HG03095 (cell line): Measurements from ENCODE around the gene XPC.
"Not testable (repeated sequence)": the region's sequence is repeated elsewhere in the genome, so short reads cannot be mapped to it uniquely, and the experiment has no call there.

Experiments used
- ATAC-seq: cut with Tn5 transposase; IDR thresholded peaks from one replicate; pipeline ENCODE4 v1.9.1; 2021; ENCODE audit warnings: moderate library complexity; ENCODE audit not compliant: unreplicated experiment

XPC gene

DNA sequence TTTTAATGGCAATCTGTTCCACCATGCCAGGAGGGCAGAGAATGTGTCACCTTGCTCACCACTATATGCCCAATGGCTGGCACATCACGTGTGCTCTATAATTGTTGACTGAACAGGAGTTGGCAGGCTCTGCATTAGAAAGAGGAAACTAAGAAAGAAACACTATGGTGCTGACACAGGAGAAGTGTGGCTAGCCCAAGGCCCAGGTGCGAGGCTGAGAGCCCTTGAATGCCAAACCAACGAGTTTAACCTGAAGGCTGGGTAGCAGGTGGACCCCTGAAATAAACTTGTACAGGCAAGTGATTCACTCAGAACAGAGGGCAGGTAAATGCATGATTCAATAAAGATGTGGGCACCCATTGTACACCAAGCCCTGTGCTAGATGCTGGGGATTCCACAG, 56.1 kb downstream of the XPC start:
- no peak for ATAC-seq

DNA sequence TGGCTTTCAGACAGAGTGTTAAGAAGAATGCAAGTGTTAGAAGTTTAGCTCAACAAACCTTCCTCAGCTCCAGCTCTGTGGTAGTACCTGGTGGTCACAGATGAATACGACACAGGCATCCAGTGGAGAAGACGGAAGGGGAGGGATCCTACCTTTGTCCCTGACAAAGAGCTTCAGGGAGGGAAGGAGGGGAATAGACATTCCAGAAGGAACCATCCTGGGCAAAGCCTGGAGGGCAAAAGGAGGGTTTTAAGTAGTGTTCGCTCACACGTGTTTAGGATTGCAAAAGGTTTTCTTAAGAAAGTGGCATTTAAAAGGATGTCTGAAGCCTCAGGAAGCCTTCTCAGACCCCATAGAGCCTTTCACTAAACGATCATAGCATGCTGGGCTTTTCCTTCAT, 56.5 kb downstream of the XPC start:
- no peak for ATAC-seq

DNA sequence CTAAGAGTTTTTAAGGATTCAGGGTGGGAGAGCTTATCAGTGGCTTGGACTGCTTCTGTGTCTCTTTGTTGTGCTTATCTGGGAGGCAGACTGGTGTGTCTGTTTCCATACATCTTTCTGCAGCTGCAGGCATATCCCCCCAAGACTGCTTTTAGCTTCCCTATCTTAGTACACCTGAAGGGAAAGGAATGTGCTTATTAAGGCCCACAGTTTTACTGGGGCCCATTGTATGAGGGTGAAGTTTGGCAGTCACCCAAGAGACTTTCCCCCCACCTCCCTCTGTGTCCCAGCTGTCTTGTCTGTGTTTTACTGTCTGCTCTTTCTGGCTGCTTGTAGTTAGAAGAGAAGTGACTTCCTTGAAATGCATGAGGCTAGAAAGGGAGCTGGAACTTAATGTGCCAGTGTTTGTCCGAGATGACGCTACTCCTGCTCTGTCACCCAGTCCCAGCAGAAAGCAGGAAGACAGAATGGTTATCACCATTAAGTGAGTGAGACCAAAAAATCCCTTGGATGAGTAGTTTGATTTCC, 57.4 kb downstream of the XPC start:
- ATAC-seq: not testable (repeated sequence)

DNA sequence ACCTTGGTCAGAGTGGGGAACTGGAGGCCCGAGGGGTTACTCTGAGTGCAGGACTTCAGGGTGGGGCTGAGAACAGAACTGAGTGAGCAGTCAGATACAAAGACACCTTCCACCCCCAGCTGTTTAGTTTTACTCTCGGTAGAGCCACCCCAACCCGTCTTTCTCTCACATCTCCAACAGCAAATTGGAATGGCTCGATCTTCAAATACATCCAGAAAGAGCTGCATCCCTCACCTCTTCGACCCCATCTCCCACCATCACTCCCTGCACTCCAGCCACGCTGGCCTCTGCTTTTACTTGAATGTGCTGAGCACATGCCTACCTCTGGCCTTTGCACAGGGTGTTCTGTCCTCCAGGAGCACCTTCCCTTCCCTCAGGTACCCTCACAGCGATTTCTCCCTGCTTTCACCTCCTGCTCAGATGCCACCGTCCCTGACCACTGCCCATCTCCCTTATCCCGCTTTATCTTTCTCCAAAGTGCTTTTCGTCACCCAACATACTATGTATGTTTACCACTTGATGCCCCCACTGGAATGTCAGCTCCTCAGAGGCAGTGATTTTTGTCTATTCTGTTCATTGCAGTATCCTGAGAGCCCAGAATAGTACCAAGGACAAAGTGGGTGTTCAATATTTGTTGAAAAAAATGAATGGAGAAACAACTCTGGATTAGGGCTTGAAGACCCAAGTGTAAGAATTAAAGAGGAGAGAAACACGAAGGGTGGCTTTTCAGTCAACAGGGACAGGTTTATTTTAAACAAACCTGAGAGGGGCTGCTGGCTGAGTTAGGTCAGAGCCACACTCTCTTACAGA, 58.1 kb downstream of the XPC start:
- ATAC-seq: no peak

DNA sequence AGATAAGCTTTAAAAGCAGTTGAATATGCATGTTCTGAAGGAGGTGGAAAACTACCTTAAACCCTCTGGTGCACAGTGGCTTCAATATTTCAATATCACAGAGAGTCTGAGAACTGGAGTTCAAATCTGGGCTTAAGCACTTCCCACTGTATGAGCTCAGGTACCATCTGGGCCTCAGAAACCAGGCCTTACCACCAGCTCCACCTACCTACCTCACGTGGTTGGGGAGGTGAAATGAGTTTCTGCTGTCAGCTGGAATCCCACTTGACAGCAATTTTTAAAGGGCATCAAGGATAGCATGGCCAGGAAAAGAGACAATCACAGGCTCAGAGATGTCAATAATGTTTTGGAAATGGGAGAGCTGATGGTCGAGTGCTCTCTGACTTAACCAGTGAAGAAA, 58.8 kb downstream of the XPC start:
- no peak for ATAC-seq

DNA sequence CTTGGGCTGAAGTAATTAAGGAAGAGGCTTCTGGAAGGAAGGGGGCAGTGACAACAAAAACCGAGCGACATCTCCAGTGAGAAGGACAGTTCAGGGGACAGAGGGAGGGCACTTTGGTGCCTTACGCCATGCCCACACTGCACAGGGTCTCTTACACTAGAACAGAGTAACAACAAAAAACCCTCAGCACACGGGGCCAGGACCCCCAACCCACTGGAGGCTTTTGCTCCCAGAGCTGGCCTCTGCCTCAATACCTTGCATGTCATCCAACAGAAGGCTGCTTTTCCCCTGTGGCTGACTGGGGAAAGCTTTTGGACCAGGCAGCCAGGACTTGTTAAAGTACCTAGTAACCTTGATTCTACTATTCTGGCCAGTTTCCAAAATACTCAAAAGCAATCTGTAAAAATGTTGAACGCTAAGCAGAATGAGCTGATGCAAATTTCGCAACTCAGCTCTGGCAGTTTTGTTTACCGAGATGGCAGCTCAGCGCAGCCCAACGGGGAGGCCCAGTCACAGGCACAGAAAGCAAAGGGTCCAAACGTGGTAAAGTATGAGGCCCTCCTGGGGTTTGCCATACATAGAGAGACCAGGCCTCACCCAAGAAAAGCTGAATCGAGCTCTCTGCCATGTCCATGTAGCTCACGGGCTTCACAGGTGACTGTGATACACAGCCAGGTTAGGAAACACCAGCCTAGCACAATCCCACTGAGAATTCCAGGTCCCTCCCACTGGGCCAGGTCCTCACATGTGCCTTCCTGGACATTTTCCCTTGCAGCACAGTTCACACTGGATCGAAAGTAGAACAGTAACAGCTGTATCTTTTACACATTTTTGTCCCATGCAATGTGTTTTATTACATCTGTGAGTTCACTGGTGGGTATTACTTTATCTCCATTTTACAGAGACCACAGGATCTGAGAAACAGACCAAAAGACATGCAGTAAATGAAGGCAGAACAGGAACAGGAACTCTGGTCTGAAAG, 59.7 kb downstream of the XPC start:
- ATAC-seq: no peak

DNA sequence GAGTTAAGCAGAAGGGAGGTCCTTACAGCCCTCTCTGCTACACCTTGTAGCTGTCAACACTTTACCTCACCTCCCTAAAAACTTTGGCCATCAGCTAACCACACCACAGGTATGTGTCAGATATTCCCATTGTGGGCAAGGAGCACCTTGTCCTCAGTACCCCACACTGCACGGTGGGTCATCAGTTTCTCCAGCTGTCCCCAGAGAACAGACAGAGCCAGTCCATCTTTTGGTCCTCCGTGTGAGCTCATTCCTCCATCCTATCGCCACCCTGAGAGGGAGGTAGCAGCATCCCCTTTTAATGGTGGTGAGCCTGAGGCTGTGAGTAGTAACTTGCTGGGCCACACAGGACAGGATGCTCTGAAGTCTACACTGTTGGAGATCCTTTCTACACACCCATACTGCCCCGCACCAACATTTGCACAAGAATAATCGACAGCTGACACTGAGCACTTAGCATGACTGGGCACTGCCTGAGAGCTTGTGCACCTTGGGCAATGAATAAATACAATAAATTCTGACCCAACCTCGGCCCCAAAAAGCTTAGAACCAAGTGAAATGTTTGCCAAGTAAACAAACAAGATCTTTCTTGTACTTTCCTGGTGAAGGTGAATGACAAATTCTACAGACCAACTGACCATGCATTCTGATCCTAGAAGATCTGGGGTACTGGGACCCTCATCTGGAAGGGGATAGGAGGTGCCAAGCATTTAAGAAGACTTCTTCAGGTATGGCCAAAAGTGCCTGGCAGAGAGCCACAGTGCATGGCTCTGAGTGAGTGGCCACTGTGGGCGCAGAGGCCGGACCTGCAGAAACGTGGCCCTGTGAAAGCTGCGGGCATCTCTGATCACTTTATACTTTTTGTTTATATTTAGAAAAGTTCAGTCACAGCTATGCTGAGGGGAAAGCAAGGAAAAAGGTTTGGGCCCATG, 60.7 kb downstream of the XPC start:
- no peak for ATAC-seq

DNA sequence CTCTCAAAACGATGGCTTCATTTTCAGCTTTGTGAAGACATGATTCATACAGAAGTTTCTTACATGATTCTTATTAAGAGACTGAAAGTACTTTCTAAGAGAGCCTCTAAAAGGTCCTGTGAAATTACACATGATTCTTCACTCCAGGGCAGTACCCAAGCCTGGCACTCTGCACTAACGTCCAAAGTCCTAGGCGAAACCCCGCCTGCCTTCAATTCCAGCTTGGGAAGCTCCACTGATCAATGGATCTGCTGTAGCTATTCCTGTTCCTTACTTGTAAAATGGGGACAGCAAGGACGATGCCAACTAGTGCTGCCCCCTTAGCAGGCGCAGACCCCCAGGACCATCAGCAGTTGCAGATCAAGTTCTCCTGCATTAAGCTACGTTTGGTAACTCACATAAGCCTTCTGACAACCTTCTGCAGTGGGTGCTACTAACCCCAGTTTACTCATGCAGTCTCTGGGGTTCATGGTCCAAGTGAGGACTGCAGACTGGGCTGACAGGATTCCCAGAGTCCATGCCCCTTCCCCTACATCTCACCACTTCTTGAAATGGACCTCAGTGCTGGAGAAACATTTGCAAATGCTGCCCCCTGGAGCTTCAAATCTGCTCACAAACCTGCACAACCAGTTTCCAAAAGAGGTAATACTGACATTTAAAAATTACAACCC, 64.3 kb downstream of the XPC start:
- no peak for ATAC-seq

DNA sequence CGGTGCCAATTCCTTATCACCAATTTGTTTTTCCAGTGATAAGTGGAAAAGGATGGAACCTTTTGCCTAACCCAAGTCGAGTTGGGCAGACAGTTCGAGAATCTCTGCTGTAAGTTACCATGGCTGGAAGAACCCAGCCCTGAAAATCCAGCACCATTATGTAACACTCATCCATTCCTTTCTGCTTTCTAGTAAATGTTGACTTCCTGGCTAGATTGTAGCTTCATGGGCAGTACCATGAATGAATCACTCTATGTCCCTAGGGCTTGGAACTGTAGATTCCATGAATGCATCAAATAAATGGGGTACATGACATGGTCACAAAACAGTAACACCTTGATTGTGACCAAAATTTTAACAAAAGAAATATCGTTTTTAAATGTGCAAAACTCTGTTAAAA, 67.7 kb downstream of the XPC start:
- ATAC-seq: no peak

DNA sequence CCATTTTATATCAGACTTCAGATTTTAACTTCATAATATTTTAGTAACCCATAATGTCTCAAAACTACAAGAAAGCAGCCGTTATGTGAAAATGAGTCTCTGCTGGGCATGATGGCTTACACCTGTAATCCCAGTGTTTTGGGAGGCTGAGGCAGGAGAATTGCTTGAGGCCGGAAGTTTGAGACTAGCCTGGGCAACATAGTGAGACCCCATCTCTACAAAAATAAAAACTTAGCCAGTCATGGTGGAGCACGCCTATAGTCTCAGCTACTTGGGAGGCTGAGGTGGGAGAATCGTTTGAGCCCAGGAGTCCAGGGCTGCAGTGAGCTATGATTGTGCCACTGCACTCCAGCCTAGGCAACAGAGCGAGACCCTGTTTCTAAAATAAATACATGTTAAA, 68.6 kb downstream of the XPC start:
- not testable (repeated sequence) for ATAC-seq

DNA sequence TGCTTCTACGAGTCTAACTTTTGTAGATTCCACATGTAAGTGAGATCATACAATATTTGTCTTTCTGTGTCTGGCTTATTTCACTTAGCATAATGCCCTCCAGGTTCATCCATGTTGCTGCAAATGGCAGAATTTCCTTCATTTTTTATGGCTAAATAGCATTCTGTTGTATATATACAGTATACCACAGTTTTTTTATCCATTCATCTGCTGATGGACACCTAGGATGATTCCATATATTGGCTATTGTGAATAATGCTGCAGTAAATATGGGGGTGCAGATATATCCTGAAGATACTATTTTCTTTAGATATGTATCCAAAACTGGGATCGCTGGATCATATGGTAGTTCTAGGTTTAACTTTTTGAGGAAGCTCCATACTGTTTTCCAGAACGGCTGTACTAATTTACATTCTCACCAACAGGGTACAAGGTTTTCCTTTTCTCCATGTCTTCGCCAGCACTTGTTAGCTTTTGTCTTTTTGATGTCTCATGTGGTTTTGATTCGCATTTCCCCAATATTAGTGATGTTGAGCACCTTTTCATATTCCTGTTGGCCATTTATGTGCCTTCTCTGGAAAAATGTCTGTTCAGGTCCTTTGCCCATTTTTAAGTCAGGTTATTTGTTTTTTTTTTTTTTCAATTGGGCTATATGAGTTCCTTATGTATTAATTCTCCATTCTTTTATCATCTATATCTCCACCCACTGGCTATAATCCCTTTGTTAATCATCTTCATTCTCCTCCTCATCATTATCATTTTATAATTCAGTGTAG, 80.6 kb downstream of the XPC start:
- ATAC-seq: no peak

DNA sequence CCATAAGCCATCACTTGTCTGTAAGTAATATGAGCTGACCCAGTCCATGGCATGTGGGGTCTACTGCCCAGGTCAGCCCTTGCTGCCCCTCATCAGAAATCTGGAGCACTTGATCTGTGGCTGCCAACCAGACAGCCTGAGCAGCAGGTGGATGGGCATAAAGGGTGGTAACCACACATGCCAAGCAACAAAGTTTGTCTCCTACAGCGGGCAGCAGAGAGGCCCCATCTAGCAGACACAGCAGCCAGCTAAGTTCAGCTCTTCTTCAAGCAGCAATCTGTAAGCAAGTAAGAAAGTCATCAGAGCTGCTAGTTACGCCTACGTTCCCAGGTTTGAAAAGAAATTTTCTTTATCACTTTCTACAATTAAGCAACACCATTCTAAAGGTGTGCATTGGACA, 81.7 kb downstream of the XPC start:
- ATAC-seq: no peak
